Body of pancreas (tissue), 4 donors: ENCODE measurements around the gene TAAR6.

ENCODE experiments used
- CTCF ChIP-seq, 7 experiments: fragments of 450-650 bp in 4 of 7; fragments of 200-600 bp in 3 of 7; sonication (generic) in 3 of 7; IDR thresholded peaks; one replicate each; pipeline ENCODE4 v1.5.1; 2016 to 2019; ENCODE audit warnings: antibody characterized with exemption in 7 of 7
- POLR2A ChIP-seq, 3 donors: fragments of 450-650 bp; IDR thresholded peaks; one replicate each; pipeline ENCODE4 v1.6.1; 2016; ENCODE audit warnings: antibody characterized with exemption in 3 of 3, mild to moderate bottlenecking in 2 of 3

GRCh38 chr6:132569170-132569569 is 952 bp upstream of the TAAR6 start:
- TF ChIP-seq CTCF (IDR thresholded peaks at IDR 0.05) = no peak
- TF ChIP-seq POLR2A (IDR thresholded peaks at IDR 0.05) = no peak
